IMR-90 (cell line): ENCODE results near the gene EXOC8. TPM values are rescaled to one million over a fixed set of nuclear protein-coding genes. Genes with fewer than 3 reads are reported as not detected.

ENCODE experiments used
- ATAC-seq: fragments of 200-7000 bp; cut with Tn5 transposase; 2 replicates; pipeline ENCODE4 v1.9.1; 2020; ENCODE audit warnings: low read depth, mild to moderate bottlenecking, moderate library complexity
- BruUV-seq: library from RNA; stranded (reverse); fragments of 400-500 nt; replicated peaks from 2 replicates; lab custom pipeline; 2021; lab: Mats Ljungman, UMichigan
- CTCF ChIA-PET: fragments of 300-600 bp; formaldehyde crosslinking; extraction: SDS; loops from one replicate; lab custom pipeline; 2021; ENCODE audit warnings: antibody characterized with exemption; lab: Yijun Ruan, JAX
- POLR2A ChIA-PET: fragments of 300-600 bp; sonication (Branson Sonifier 250); formaldehyde crosslinking; loops from one replicate; lab custom pipeline; 2022; ENCODE audit warnings: antibody characterized with exemption; ENCODE audit not compliant: unreplicated experiment; lab: Charles Lee
- DNase-seq: peaks from one replicate; pipeline ENCODE4 v3.0.0; 2013
- H2AFZ ChIP-seq: replicated peaks from 2 replicates; pipeline ENCODE3; 2013; ENCODE audit warnings: low read length, mild to moderate bottlenecking; ENCODE audit not compliant: poor library complexity
- H2AK5ac ChIP-seq: 2 replicates; pipeline ENCODE4 v1.6.1; 2013; ENCODE audit warnings: low read depth, low read length, inconsistent platforms
- H2AK9ac ChIP-seq: replicated peaks from 2 replicates; pipeline ENCODE3; 2013; ENCODE audit warnings: mild to moderate bottlenecking, low read depth, low read length, moderate library complexity; ENCODE audit not compliant: poor library complexity
- H2BK120ac ChIP-seq: 2 replicates; pipeline ENCODE4 v1.6.1; 2013; ENCODE audit warnings: low read depth, low read length, inconsistent platforms
- H2BK15ac ChIP-seq: 3 replicates; pipeline ENCODE4 v1.6.1; 2013; ENCODE audit warnings: low read depth, low read length, inconsistent platforms
- H2BK20ac ChIP-seq: 2 replicates; pipeline ENCODE4 v1.6.1; 2013; ENCODE audit warnings: low read depth, mild to moderate bottlenecking, inconsistent platforms, low read length, moderate library complexity
- H2BK5ac ChIP-seq: 2 replicates; pipeline ENCODE4 v1.6.1; 2013; ENCODE audit warnings: mild to moderate bottlenecking, low read depth, low read length, inconsistent platforms; ENCODE audit not compliant: poor library complexity, severe bottlenecking
- H3K14ac ChIP-seq: replicated peaks from 2 replicates; pipeline ENCODE4 v1.6.1; 2013; ENCODE audit warnings: low read depth, low read length, inconsistent platforms
- H3K18ac ChIP-seq: 2 replicates; pipeline ENCODE4 v1.6.1; 2013; ENCODE audit warnings: low read depth, low read length, control low read depth
- H3K23ac ChIP-seq: 2 replicates; pipeline ENCODE4 v1.6.1; 2013; ENCODE audit warnings: low read depth, low read length, inconsistent platforms
- H3K27ac ChIP-seq: 2 replicates; pipeline ENCODE4 v1.5.1; 2013; ENCODE audit warnings: mild to moderate bottlenecking, control low read depth, low read length; ENCODE audit not compliant: insufficient read depth
- H3K27me3 ChIP-seq: 2 replicates; pipeline ENCODE4 v1.6.1; 2013; ENCODE audit warnings: low read length; ENCODE audit not compliant: control insufficient read depth, insufficient read depth
- H3K36me3 ChIP-seq: 2 replicates; pipeline ENCODE4 v1.6.1; 2013; ENCODE audit warnings: low read length, mixed read lengths; ENCODE audit not compliant: control insufficient read depth, insufficient read depth
- H3K4ac ChIP-seq: 2 replicates; pipeline ENCODE4 v1.6.1; 2013; ENCODE audit warnings: low read depth, low read length, inconsistent platforms
- H3K4me1 ChIP-seq: 2 replicates; pipeline ENCODE4 v1.6.1; 2013; ENCODE audit warnings: low read length, mixed read lengths; ENCODE audit not compliant: control insufficient read depth, insufficient read depth
- H3K4me2 ChIP-seq: 2 replicates; pipeline ENCODE4 v1.6.1; 2013; ENCODE audit warnings: low read depth, mild to moderate bottlenecking, control low read depth, low read length, moderate library complexity
- H3K4me3 ChIP-seq: 2 replicates; pipeline ENCODE4 v1.5.1; 2013; ENCODE audit warnings: low read depth, mild to moderate bottlenecking, control low read depth, low read length, moderate library complexity; ENCODE audit not compliant: insufficient read depth
- H3K56ac ChIP-seq: 2 replicates; pipeline ENCODE4 v1.6.1; 2013; ENCODE audit warnings: low read length, inconsistent platforms; ENCODE audit not compliant: insufficient read depth; ENCODE audit errors: extremely low read depth
- H3K79me1 ChIP-seq, 2 experiments: 2 replicates each; pipeline ENCODE4 v1.6.1; 2013; ENCODE audit warnings: low read length in 2 of 2, inconsistent platforms in 1 of 2, low read depth in 1 of 2
- H3K9ac ChIP-seq: 2 replicates; pipeline ENCODE4 v1.6.1; 2013; ENCODE audit warnings: low read depth, low read length, control low read depth
- H3K9me1 ChIP-seq: 2 replicates; pipeline ENCODE4 v1.6.1; 2013; ENCODE audit warnings: low read length, inconsistent platforms; ENCODE audit not compliant: insufficient read depth
- H3K9me3 ChIP-seq: 2 replicates; pipeline ENCODE4 v1.6.1; 2013; ENCODE audit warnings: low read length; ENCODE audit not compliant: control insufficient read depth, insufficient read depth
- H4K20me1 ChIP-seq: 2 replicates; pipeline ENCODE4 v1.6.1; 2013; ENCODE audit warnings: low read length, inconsistent platforms; ENCODE audit not compliant: insufficient read depth
- H4K5ac ChIP-seq: 2 replicates; pipeline ENCODE4 v1.6.1; 2013; ENCODE audit warnings: mild to moderate bottlenecking, low read depth, low read length, control low read depth
- H4K8ac ChIP-seq, 2 experiments: 2 replicates each; pipeline ENCODE4 v1.6.1; 2013; ENCODE audit warnings: low read depth in 2 of 2, low read length in 2 of 2, control low read depth in 1 of 2, inconsistent platforms in 1 of 2
- H4K91ac ChIP-seq: 2 replicates; pipeline ENCODE4 v1.6.1; 2013; ENCODE audit warnings: low read depth, low read length, inconsistent platforms; ENCODE audit not compliant: insufficient read depth
- BHLHE40 ChIP-seq: fragments of 150-350 bp; IDR thresholded peaks from 2 replicates; pipeline ENCODE4 v1.6.1; 2016; ENCODE audit warnings: mild to moderate bottlenecking, low read depth, low read length
- CEBPB ChIP-seq: IDR thresholded peaks from 2 replicates; pipeline ENCODE4 v1.6.1; 2012; ENCODE audit warnings: low read depth, low read length, improper control_type of control experiment
- CHD1 ChIP-seq: IDR thresholded peaks from 2 replicates; pipeline ENCODE4 v1.6.1; 2012; ENCODE audit warnings: low read depth, low read length, improper control_type of control experiment
- MAFK ChIP-seq: IDR thresholded peaks from 2 replicates; pipeline ENCODE4 v1.6.1; 2012; ENCODE audit warnings: low read depth, low read length, improper control_type of control experiment
- MAZ ChIP-seq: IDR thresholded peaks from 2 replicates; pipeline ENCODE4 v1.6.1; 2012; ENCODE audit warnings: low read depth, mild to moderate bottlenecking, low read length, improper control_type of control experiment, moderate library complexity, borderline replicate concordance
- MXI1 ChIP-seq: IDR thresholded peaks from 2 replicates; pipeline ENCODE4 v1.6.1; 2012; ENCODE audit warnings: low read depth, mild to moderate bottlenecking, low read length, moderate library complexity, borderline replicate concordance
- NFE2L2 ChIP-seq: fragments of 150-350 bp; IDR thresholded peaks from 2 replicates; pipeline ENCODE4 v1.6.1; 2016; ENCODE audit warnings: low read depth, mild to moderate bottlenecking, low read length
- POLR2A ChIP-seq: IDR thresholded peaks from 2 replicates; pipeline ENCODE4 v1.6.1; 2012; ENCODE audit warnings: mild to moderate bottlenecking, low read depth, low read length
- RAD21 ChIP-seq: IDR thresholded peaks from 2 replicates; pipeline ENCODE4 v1.6.1; 2012; ENCODE audit warnings: low read length, improper control_type of control experiment
- RFX5 ChIP-seq: IDR thresholded peaks from 2 replicates; pipeline ENCODE4 v1.8.0; 2012; ENCODE audit warnings: low read depth, mild to moderate bottlenecking, low read length, moderate library complexity
- SMC3 ChIP-seq: fragments of 150-350 bp; IDR thresholded peaks from 2 replicates; pipeline ENCODE4 v1.6.1; 2016; ENCODE audit warnings: low read depth, mild to moderate bottlenecking, antibody characterized with exemption, low read length, moderate library complexity
- WGBS, 2 experiments: methylation state at CpG; one replicate each; pipeline versions ENCODE4 v1.1.5 to v1.1.7; 2013; ENCODE audit warnings: missing lambda C conversion rate in 2 of 2; ENCODE audit not compliant: insufficient read length in 1 of 2; ENCODE audit errors: extremely low coverage in 2 of 2; 5-methylcytosine and 5-hydroxymethylcytosine counted together
- dilution Hi-C: fragments of 300-500 bp; cut with HindIII; formaldehyde crosslinking; loops from one replicate; pipeline ENCODE4 v1.14.3; 2018; ENCODE audit warnings: low sequenced_read_pairs; ENCODE audit not compliant: unreplicated experiment
- in situ Hi-C: fragments of 300-500 bp; cut with MboI; formaldehyde crosslinking; loops from 3 replicates; pipeline ENCODE4 v1.14.3; 2019; ENCODE audit warnings: low sequenced_read_pairs, inconsistent platforms, mixed read lengths
- intact Hi-C: fragments of 100-400 bp; cut with micrococcal nuclease; formaldehyde crosslinking; loops from 2 replicates; pipeline ENCODE4 v1.10.0; 2022
- polyA plus RNA-seq, 3 experiments: library from polyadenylated mRNA; depleted of rRNA; stranded (reverse); fragments of >200 nt; gene quantifications; 2 replicates each; pipeline ENCODE4 v1.2.3, GENCODE V29; 2012; ENCODE audit warnings: low replicate concordance in 1 of 3
- total RNA-seq: library from RNA; depleted of rRNA; stranded (reverse); fragments of >200 nt; gene quantifications from 2 replicates; pipeline ENCODE4 v1.2.3, GENCODE V29; 2012
- TF ChIP-seq, protein P1 (sequence below): fragments of 150-350 bp; IDR thresholded peaks from 2 replicates; pipeline ENCODE4 v1.6.1; 2017; ENCODE audit warnings: mild to moderate bottlenecking, antibody characterized with exemption, low read length, low read depth
- TF ChIP-seq, protein P2 (sequence below): conservative IDR thresholded peaks from 2 replicates; pipeline ENCODE4 v1.5.1; 2012; ENCODE audit warnings: mild to moderate bottlenecking, low read depth, low read length, improper control_type of control experiment
- TF ChIP-seq, protein P3 (sequence below): fragments of 150-350 bp; IDR thresholded peaks from 2 replicates; pipeline ENCODE4 v1.6.1; 2016; ENCODE audit warnings: low read depth, mild to moderate bottlenecking, low read length, moderate library complexity, borderline replicate concordance

Gene EXOC8
- total and polyA plus RNA-seq, 2 of the 4 experiments (the other 2 are of a cell fraction): 2.6 to 11.5 TPM

DNA sequence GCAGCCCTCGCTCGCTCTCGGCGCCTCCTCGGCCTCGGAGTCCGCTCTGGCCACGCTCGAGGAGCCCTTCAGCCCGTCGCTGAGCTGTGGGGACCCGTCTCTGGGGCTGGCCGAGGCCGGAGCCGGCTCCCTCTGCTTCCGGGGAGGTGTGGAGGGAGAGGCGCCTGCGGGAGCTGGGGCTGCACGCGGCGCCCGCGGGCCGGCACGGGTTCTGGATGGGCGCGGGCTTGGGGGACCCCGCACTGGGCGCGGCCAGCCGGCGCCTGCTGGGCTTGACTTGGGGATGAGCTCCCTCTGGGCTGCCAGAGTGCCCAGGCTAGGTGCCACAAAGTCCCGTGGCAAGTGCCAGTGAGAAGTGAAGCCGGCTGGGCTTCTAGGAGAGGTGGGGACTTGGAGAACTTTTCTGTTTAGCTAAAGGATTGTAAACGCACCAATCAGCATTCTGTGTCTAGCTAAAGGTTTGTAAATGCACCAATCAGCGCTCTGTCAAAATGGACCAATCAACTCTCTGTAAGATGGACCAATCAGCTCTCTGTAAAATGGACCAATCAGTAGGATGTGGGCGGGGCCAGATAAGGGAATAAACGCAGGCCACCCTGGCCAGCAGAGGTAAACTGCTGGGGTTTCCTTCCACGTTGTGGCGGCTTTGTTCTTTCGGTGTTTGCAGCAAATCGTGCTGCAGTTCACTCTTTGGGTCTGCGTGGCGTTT is 20.2 kb downstream of the EXOC8 start:
- WGBS, 2 experiments: 94% methylated on average over 27 of the region's 44 CpGs; no CpG with 5 or more reads in 1 of the 2 experiments
- Histone ChIP-seq H3K79me1 (no peaks in the 10 kb centered on the region), H2BK120ac (no peak overlapping the region), H3K9ac (no peak overlapping the region), H4K8ac (no peak overlapping the region), H3K4ac (no peak overlapping the region), H2BK20ac (no peak overlapping the region), H3K4me2 (no peak overlapping the region), H2AFZ (no peak overlapping the region), H4K5ac (no peak overlapping the region), H3K23ac (no peak overlapping the region), H2AK9ac (no peak overlapping the region), H3K27me3 (no peaks in the 10 kb centered on the region), H2BK5ac (no peak overlapping the region), H2BK15ac (no peak overlapping the region), H3K9me3 (no peaks in the 10 kb centered on the region; the same call in 1 of the 2 replicates), H3K4me3 (no peak overlapping the region), H3K56ac (no peak overlapping the region), H4K91ac (no peak overlapping the region), H3K9me1 (no peaks in the 10 kb centered on the region), H3K36me3 (no peaks in the 10 kb centered on the region), H3K18ac (no peak overlapping the region), H4K20me1 (no peaks in the 10 kb centered on the region), H3K27ac (no peak overlapping the region), H3K4me1 (no peaks in the 10 kb centered on the region), H3K14ac (no peak overlapping the region), H2AK5ac (no peak overlapping the region)
- TF ChIP-seq, protein P1, sequence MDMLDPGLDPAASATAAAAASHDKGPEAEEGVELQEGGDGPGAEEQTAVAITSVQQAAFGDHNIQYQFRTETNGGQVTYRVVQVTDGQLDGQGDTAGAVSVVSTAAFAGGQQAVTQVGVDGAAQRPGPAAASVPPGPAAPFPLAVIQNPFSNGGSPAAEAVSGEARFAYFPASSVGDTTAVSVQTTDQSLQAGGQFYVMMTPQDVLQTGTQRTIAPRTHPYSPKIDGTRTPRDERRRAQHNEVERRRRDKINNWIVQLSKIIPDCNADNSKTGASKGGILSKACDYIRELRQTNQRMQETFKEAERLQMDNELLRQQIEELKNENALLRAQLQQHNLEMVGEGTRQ: no peak
- no peak for TF ChIP-seq NFE2L2
- TF ChIP-seq MAFK: no peak
- no peak for TF ChIP-seq SMC3
- no peak for TF ChIP-seq MAZ
- no peak for TF ChIP-seq BHLHE40
- TF ChIP-seq RFX5: no peak
- TF ChIP-seq CHD1: no peak
- TF ChIP-seq, protein P2, sequence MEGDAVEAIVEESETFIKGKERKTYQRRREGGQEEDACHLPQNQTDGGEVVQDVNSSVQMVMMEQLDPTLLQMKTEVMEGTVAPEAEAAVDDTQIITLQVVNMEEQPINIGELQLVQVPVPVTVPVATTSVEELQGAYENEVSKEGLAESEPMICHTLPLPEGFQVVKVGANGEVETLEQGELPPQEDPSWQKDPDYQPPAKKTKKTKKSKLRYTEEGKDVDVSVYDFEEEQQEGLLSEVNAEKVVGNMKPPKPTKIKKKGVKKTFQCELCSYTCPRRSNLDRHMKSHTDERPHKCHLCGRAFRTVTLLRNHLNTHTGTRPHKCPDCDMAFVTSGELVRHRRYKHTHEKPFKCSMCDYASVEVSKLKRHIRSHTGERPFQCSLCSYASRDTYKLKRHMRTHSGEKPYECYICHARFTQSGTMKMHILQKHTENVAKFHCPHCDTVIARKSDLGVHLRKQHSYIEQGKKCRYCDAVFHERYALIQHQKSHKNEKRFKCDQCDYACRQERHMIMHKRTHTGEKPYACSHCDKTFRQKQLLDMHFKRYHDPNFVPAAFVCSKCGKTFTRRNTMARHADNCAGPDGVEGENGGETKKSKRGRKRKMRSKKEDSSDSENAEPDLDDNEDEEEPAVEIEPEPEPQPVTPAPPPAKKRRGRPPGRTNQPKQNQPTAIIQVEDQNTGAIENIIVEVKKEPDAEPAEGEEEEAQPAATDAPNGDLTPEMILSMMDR: no peak
- no peak for TF ChIP-seq CEBPB
- TF ChIP-seq, protein P3, sequence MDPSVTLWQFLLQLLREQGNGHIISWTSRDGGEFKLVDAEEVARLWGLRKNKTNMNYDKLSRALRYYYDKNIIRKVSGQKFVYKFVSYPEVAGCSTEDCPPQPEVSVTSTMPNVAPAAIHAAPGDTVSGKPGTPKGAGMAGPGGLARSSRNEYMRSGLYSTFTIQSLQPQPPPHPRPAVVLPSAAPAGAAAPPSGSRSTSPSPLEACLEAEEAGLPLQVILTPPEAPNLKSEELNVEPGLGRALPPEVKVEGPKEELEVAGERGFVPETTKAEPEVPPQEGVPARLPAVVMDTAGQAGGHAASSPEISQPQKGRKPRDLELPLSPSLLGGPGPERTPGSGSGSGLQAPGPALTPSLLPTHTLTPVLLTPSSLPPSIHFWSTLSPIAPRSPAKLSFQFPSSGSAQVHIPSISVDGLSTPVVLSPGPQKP: no peak
- no peak for TF ChIP-seq POLR2A
- TF ChIP-seq MXI1: no peak
- TF ChIP-seq RAD21: no peak
- DNase-seq (no peak), ATAC-seq (no peak)
- dilution Hi-C loops (no loop called here), intact Hi-C loops (no loop called here), in situ Hi-C loops (no loop called here)
- CTCF ChIA-PET: no interaction called here
- no TSS peak for BruUV-seq
- POLR2A ChIA-PET: no interaction called here
